ENCODE data around the gene DLGAP1. TPM values are rescaled to one million over a fixed set of nuclear protein-coding genes. Genes with fewer than 3 reads are reported as not detected.

Gene DLGAP1
- total and polyA plus RNA-seq, 2 of the 13 experiments (the other 11 are each of a cell fraction or from before 2014, with no cell fraction given) = 0.01 TPM; not detected in 1

GRCh38 chr18:3665780-3666525 is 789.2 kb downstream of the DLGAP1 start (continued):
- TF ChIP-seq ZBTB33 (CRISPR knock-in tag; IDR thresholded peaks at IDR 0.05) = peak; percentile 35; the same call in 1 of the 2 replicates
- TF ChIP-seq ATF3 (CRISPR knock-in tag; IDR thresholded peaks at IDR 0.05) = peak; percentile 43; the same call in 1 of the 2 replicates
- TF ChIP-seq TSC22D2 (CRISPR knock-in tag; IDR thresholded peaks at IDR 0.05; ENCODE audit: borderline replicate concordance) = no peak
- 0 out of 2 replicates have a peak, but pooled peaks have one; percentile 63 for TF ChIP-seq ZFP37 (CRISPR knock-in tag; IDR thresholded peaks at IDR 0.05; ENCODE audit: borderline replicate concordance)
- peak; percentile 92 for TF ChIP-seq BCL6 (CRISPR knock-in tag; IDR thresholded peaks at IDR 0.05)
- TF ChIP-seq KDM2A (CRISPR knock-in tag; IDR thresholded peaks at IDR 0.05; ENCODE audit: borderline replicate concordance, low read depth) = peak; percentile 60; the same call in 1 of the 2 replicates
- peak in 1 of 2 experiments; percentile 67; a peak in 2 of 4 replicates for TF ChIP-seq ATF4 (CRISPR knock-in tag; IDR thresholded peaks at IDR 0.05)
- TF ChIP-seq ZBTB7B (CRISPR knock-in tag; IDR thresholded peaks at IDR 0.05) = 0 out of 2 replicates have a peak, but pooled peaks have one; percentile 30
- TF ChIP-seq IRX3 (CRISPR knock-in tag; IDR thresholded peaks at IDR 0.05; ENCODE audit: borderline replicate concordance, low read depth) = no peak
- TF ChIP-seq SOX5 (CRISPR knock-in tag; IDR thresholded peaks at IDR 0.05; ENCODE audit: borderline replicate concordance) = peak; percentile 88; the same call in 1 of the 2 replicates
- TF ChIP-seq NFE2 (CRISPR knock-in tag; IDR thresholded peaks at IDR 0.05) = no peak
- peak; percentile 97 for TF ChIP-seq THRA (CRISPR knock-in tag; IDR thresholded peaks at IDR 0.05; ENCODE audit: borderline replicate concordance)
- TF ChIP-seq JARID2 (CRISPR knock-in tag; IDR thresholded peaks at IDR 0.05; ENCODE audit: insufficient replicate concordance) = no peak
- TF ChIP-seq ZNF441 (CRISPR knock-in tag; IDR thresholded peaks at IDR 0.05; ENCODE audit: borderline replicate concordance) = no peak
- peak; percentile 33; the same call in 1 of the 2 replicates for TF ChIP-seq ZNF563 (CRISPR knock-in tag; IDR thresholded peaks at IDR 0.05)
- peak; percentile 41; the same call in 1 of the 2 replicates for TF ChIP-seq HNF1B (CRISPR knock-in tag; IDR thresholded peaks at IDR 0.05)
- peak; percentile 76 for TF ChIP-seq MIXL1 (CRISPR knock-in tag; IDR thresholded peaks at IDR 0.05)
- peak; percentile 97 for TF ChIP-seq TCF7 (IDR thresholded peaks at IDR 0.05; ENCODE audit: low read depth)
- TF ChIP-seq PPARG (CRISPR knock-in tag; conservative IDR thresholded peaks at IDR 0.05) = peak; percentile 72
- TF ChIP-seq POLR2AphosphoS5 (IDR thresholded peaks at IDR 0.05; ENCODE audit: low read depth, low read length) = peak; percentile 49
- TF ChIP-seq YY1 (IDR thresholded peaks at IDR 0.05; ENCODE audit: insufficient read depth, insufficient replicate concordance, low read depth, low read length) = peak; percentile 37
- TF ChIP-seq PHF8 (CRISPR knock-in tag; IDR thresholded peaks at IDR 0.05) = peak; percentile 42; the same call in 1 of the 2 replicates

Data from HepG2 (cell line).